ENCODE measurements around the gene OR2L5.

The OR2L5 gene

DNA sequence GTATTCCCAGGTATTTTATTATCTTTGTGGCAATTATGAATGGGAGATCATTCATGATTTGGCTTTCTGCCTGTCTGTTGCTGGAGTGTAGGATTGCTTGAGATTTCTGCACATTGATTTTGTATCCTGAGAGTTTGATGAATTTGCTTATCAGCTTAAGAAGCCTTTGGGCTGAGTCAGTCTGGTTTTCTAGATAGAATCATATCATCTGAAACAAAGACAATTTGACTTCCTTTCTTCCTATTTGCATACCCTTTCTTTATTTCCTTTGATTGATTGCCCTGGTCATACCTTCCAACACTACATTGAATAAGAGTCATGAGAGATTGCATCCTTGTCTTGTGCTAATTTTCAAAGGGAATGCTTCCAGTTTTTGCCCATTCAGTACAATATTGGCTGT, 41.2 kb downstream of the OR2L5 start:
- no peak for DNase-seq (ENCODE audit: extremely low read depth, low read depth)
- H3K4me3 ChIP-seq (replicated peaks; ENCODE audit: low read depth, low read length): no peak overlapping the region
- TF ChIP-seq, protein P1, sequence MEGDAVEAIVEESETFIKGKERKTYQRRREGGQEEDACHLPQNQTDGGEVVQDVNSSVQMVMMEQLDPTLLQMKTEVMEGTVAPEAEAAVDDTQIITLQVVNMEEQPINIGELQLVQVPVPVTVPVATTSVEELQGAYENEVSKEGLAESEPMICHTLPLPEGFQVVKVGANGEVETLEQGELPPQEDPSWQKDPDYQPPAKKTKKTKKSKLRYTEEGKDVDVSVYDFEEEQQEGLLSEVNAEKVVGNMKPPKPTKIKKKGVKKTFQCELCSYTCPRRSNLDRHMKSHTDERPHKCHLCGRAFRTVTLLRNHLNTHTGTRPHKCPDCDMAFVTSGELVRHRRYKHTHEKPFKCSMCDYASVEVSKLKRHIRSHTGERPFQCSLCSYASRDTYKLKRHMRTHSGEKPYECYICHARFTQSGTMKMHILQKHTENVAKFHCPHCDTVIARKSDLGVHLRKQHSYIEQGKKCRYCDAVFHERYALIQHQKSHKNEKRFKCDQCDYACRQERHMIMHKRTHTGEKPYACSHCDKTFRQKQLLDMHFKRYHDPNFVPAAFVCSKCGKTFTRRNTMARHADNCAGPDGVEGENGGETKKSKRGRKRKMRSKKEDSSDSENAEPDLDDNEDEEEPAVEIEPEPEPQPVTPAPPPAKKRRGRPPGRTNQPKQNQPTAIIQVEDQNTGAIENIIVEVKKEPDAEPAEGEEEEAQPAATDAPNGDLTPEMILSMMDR (IDR thresholded peaks at IDR 0.05; ENCODE audit: low read depth, low read length, missing control alignments): no peak

DNA sequence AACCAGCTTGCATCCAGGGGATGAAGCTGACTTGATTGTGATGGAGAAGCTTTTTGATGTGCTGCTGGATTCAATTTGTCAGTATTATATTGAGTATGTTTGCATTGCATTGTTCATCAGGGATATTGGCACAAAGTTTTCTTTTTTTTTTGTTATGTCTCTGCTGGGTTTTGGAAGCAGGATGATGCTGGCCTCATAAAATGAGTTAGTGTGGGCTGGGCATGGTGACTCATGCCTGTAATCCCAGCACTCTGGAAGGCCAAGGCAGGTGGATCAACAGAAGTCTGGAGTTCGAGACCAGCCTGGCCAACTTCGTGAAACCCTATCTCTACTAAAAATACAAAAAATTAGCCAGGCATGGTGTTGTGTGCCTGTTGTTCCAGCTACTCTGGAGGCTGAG, 41.8 kb downstream of the OR2L5 start:
- no peak for DNase-seq (ENCODE audit: extremely low read depth, low read depth)
- H3K4me3 ChIP-seq (replicated peaks; ENCODE audit: low read depth, low read length): no peak overlapping the region
- TF ChIP-seq, protein P1 (IDR thresholded peaks at IDR 0.05; ENCODE audit: low read depth, low read length, missing control alignments): no peak

DNA sequence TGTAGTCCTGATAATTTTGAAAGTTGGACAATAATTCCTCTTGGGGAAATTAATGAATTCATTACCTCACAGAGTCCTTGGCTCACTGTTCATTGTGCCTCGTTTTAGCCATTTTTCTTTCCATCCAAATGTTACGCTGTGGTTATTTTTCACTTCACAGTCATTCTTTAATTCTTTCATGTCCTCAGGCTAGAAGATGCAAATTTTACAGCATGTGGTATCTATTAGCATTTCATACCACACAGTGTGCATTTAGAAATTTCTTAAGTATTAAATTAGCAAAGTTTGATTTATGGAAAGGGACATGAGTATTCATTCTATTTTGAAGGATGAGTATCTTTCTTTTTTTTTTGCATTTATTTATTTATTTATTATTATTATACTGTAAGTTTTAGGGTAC, 51.6 kb downstream of the OR2L5 start:
- TF ChIP-seq, protein P1 (IDR thresholded peaks at IDR 0.05; ENCODE audit: low read depth, low read length, missing control alignments): no peak
- no peak for DNase-seq (ENCODE audit: extremely low read depth, low read depth)
- no peak overlapping the region for H3K4me3 ChIP-seq (replicated peaks; ENCODE audit: low read depth, low read length)

DNA sequence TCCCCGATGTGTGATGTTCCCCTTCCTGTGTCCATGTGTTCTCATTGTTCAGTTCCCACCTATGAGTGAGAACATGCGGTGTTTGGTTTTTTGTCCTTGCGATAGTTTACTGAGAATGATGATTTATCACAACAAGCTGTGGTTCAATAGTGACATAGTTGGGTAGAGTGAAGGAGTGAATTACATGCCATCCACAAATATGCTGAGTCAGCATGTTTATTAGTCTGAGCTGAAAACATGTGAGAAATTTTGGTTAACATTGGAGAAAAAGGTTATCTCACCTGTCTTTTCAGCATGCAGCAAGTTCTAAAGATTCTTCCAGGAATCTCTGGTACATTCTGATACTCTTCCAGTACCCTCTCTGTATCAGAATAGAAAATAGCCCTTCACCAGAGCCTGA, 52.1 kb downstream of the OR2L5 start:
- TF ChIP-seq, protein P1 (IDR thresholded peaks at IDR 0.05; ENCODE audit: low read depth, low read length, missing control alignments): no peak
- no peak overlapping the region for H3K4me3 ChIP-seq (replicated peaks; ENCODE audit: low read depth, low read length)
- no peak for DNase-seq (ENCODE audit: extremely low read depth, low read depth)

Data from HFF-Myc (cell line).